RWPE1 (cell line): ENCODE measurements around the gene VPS37C.

Experiments
- CTCF ChIA-PET: fragments of 350-600 bp; sonication (Branson Sonifier 250); formaldehyde crosslinking; extraction: SDS; loops from one replicate; lab custom pipeline; 2021; lab: Yijun Ruan, JAX
- POLR2A ChIA-PET: fragments of 400-600 bp; formaldehyde crosslinking; extraction: SDS; loops from one replicate; lab custom pipeline; 2020; ENCODE audit warnings: antibody characterized with exemption; ENCODE audit not compliant: low non-redundant PET; lab: Yijun Ruan, JAX
- DNase-seq: peaks from one replicate; pipeline ENCODE4 v3.0.0; 2012; ENCODE audit warnings: low spot score
- H3K27ac ChIP-seq: fragments of 450-650 bp; 2 replicates; pipeline ENCODE4 v1.5.1; 2017
- CTCF ChIP-seq: fragments of 450-650 bp; conservative IDR thresholded peaks from 2 replicates; pipeline ENCODE4 v1.5.1; 2017; ENCODE audit warnings: low read depth, mild to moderate bottlenecking

VPS37C gene

GRCh38 chr11:61089806-61090491 lies 71.3 kb downstream of the VPS37C start:
- ChIA-PET POLR2A (no interaction called here), CTCF (interaction anchor here (0.6 kb wide), 1 partner anchor 118 kb away, joined by 3 read pairs; the partner anchor contains the start of gene CD6)
- no peak for TF ChIP-seq CTCF
- DNase-seq = no peak
- H3K27ac ChIP-seq = no peak overlapping the region

- DNase-seq = no peak
- TF ChIP-seq CTCF = no peak
- H3K27ac ChIP-seq = no peak overlapping the region
- ChIA-PET CTCF (interaction anchor here (0.7 kb wide), 1 partner anchor 724 kb away, joined by 4 read pairs; no protein-coding TSS in a partner anchor), POLR2A (no interaction called here)
Measured at GRCh38 chr11:61087426-61088119, 73.7 kb downstream of the VPS37C start.

- no peak overlapping the region for H3K27ac ChIP-seq
- POLR2A ChIA-PET = no interaction called here
- CTCF ChIA-PET = no interaction called here
Measured at GRCh38 chr11:61083601-61084147, 77.6 kb downstream of the VPS37C start.

GRCh38 chr11:61082931-61083531 lies 78.2 kb downstream of the VPS37C start:
- no peak overlapping the region for H3K27ac ChIP-seq
- no peak for DNase-seq
- CTCF ChIA-PET = no interaction called here
- TF ChIP-seq CTCF = no peak
- POLR2A ChIA-PET = no interaction called here

More at GRCh38 chr11:61083601-61084147, 77.6 kb downstream of the VPS37C start:
- TF ChIP-seq CTCF = no peak
- DNase-seq = no peak

GRCh38 chr11:61082062-61082870 lies 79.0 kb downstream of the VPS37C start:
- no peak for TF ChIP-seq CTCF
- no peak for DNase-seq
- H3K27ac ChIP-seq = no peak overlapping the region
- CTCF ChIA-PET = no interaction called here
- POLR2A ChIA-PET = no interaction called here
